ENCODE data around the gene POLE4.

- TF ChIP-seq CTCF (IDR thresholded peaks at IDR 0.05; ENCODE audit: low read depth, low read length) (no peak), POLR2A (IDR thresholded peaks at IDR 0.05; ENCODE audit: extremely low read depth, insufficient read length) (no peak), MAX (IDR thresholded peaks at IDR 0.05; ENCODE audit: low read depth, low read length) (no peak), MYC (IDR thresholded peaks at IDR 0.05; ENCODE audit: low read depth, low read length) (no peak)
These were observed 786 bp downstream of the POLE4 start for GRCh38 chr2:74959106-74959751.

Data from NB4 (cell line).